Osteocyte (in vitro differentiated cells): Measurements from ENCODE around the gene RHBG. TPM values are rescaled to one million over a fixed set of nuclear protein-coding genes. Genes with fewer than 3 reads are reported as not detected.
"Not testable (repeated sequence)": the region's sequence is repeated elsewhere in the genome, so short reads cannot be mapped to it uniquely, and the experiment has no call there.

Experiments
- DNase-seq: peaks from one replicate; pipeline ENCODE4 v3.0.0; 2021; ENCODE audit warnings: mixed read lengths; ENCODE audit not compliant: unreplicated experiment; ENCODE audit errors: extremely low spot score
- H3K27ac Mint-ChIP-seq: one replicate; pipeline ENCODE4 v1.8.0; 2021; ENCODE audit warnings: mild to moderate bottlenecking, mixed read lengths; ENCODE audit not compliant: unreplicated experiment
- H3K27me3 Mint-ChIP-seq: one replicate; pipeline ENCODE4 v1.8.0; 2021; ENCODE audit warnings: mixed read lengths; ENCODE audit not compliant: unreplicated experiment
- H3K36me3 Mint-ChIP-seq: one replicate; pipeline ENCODE4 v1.8.0; 2021; ENCODE audit warnings: mixed read lengths; ENCODE audit not compliant: unreplicated experiment
- H3K4me1 Mint-ChIP-seq: one replicate; pipeline ENCODE4 v1.8.0; 2021; ENCODE audit warnings: mixed read lengths; ENCODE audit not compliant: unreplicated experiment
- H3K4me3 Mint-ChIP-seq: one replicate; pipeline ENCODE4 v1.8.0; 2021; ENCODE audit warnings: mild to moderate bottlenecking, moderate library complexity, mixed read lengths; ENCODE audit not compliant: unreplicated experiment
- H3K9me3 Mint-ChIP-seq: one replicate; pipeline ENCODE4 v1.8.0; 2021; ENCODE audit warnings: mixed read lengths; ENCODE audit not compliant: unreplicated experiment
- total RNA-seq: library from RNA; stranded (reverse); gene quantifications from 2 replicates; pipeline ENCODE4 v1.2.1, GENCODE V29; 2021
- TF ChIP-seq, protein P1 (sequence below): fragments of 200-600 bp; sonication (generic); IDR thresholded peaks from 2 replicates; pipeline ENCODE4 v1.5.0; 2021; ENCODE audit warnings: antibody characterized with exemption, mild to moderate bottlenecking, moderate library complexity

RHBG gene
- total RNA-seq, 1 donor from 2014 or later = not detected

DNA sequence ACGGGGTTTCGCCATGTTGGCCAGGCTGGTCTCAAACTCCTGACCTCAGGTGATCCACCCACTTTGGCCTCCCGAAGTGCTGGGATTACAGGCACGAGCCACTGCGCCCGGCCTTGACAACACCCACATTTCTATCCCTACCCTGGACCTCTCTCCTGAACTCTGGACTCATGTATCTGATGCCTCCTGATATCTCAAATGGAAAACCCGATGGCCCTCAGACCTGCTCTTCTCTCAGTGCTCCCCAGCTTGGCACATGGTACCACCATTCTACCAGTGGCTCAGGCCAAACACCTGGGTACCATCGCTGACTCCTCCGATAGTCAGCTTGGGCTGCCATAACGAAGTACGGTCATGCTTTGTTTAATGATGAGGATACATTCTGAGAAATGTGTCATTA lies 8.5 kb upstream of the RHBG start:
- no peak overlapping the region for H3K27ac Mint-ChIP-seq
- no peak overlapping the region for H3K4me3 Mint-ChIP-seq
- H3K27me3 Mint-ChIP-seq = peaks cover 70% of the 10 kb centered on the region
- DNase-seq = no peak
- no peaks in the 10 kb centered on the region for H3K36me3 Mint-ChIP-seq
- peaks cover 2% of the 10 kb centered on the region for H3K4me1 Mint-ChIP-seq
- no peaks in the 10 kb centered on the region for H3K9me3 Mint-ChIP-seq
- TF ChIP-seq, protein P1, sequence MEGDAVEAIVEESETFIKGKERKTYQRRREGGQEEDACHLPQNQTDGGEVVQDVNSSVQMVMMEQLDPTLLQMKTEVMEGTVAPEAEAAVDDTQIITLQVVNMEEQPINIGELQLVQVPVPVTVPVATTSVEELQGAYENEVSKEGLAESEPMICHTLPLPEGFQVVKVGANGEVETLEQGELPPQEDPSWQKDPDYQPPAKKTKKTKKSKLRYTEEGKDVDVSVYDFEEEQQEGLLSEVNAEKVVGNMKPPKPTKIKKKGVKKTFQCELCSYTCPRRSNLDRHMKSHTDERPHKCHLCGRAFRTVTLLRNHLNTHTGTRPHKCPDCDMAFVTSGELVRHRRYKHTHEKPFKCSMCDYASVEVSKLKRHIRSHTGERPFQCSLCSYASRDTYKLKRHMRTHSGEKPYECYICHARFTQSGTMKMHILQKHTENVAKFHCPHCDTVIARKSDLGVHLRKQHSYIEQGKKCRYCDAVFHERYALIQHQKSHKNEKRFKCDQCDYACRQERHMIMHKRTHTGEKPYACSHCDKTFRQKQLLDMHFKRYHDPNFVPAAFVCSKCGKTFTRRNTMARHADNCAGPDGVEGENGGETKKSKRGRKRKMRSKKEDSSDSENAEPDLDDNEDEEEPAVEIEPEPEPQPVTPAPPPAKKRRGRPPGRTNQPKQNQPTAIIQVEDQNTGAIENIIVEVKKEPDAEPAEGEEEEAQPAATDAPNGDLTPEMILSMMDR = no peak

DNA sequence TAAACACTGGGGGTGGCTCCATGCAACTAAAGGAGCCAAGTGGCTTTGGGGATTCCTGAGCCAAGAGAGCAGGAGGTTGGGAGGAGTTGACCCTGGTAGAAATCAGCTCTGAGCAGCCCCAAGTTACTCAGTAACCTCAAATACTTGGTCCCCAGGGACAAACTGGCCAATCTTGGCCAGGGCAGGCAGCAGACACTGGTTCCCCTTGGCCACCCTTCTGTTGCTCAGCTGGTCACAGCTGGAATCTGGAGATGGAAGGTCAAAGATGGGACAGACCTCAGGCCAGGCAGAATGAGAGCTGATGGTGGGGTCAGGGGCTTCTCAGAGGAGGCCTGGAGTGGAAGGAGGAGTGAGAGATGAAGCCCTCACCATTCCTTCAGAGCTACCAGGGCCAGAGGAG lies 3.3 kb upstream of the RHBG start:
- peaks cover 47% of the 10 kb centered on the region for H3K27me3 Mint-ChIP-seq
- DNase-seq = no peak
- H3K4me1 Mint-ChIP-seq = peaks cover 6% of the 10 kb centered on the region
- no peak overlapping the region for H3K4me3 Mint-ChIP-seq
- no peaks in the 10 kb centered on the region for H3K36me3 Mint-ChIP-seq
- TF ChIP-seq, protein P1 = no peak
- no peaks in the 10 kb centered on the region for H3K9me3 Mint-ChIP-seq
- H3K27ac Mint-ChIP-seq = no peak overlapping the region

DNA sequence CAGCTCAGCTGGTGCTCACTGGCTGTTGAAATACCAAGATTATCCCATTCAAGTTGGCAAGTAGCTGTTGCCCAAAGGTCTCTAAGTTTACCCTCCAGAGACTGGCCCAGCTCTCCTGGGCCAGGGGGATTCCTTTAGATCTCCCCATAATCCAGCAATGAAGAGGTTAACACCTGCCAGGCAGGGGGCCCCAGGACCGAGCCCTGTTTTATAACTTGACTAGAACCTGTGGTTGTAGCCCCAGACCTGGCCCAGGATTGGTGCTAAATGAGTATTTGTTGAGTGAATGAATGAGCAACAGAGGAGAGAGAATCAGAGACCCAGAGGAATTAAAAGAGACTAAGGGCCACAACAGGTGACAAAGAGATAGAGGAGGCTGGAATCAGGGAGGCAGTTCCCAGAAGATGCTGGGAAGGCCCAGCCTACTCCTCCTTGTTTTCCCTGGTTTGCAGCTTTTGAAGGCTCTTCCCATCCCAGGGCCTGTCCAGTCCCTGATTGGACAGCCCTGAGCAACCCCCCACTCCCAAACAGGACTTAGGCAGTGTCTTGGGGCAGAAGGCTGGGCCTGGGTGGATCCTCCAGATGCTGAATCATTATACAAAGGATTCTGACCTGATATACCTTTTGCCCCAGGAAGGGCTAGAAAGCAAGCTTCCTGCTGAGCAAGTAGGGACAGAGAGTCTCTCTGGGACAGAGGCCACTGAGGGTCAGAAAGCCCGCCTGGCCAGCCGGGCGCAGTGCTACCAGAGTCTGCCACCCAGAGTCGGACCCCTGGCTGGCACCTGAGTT lies 2.4 kb upstream of the RHBG start:
- Mint-ChIP-seq H3K9me3 (no peaks in the 10 kb centered on the region), H3K4me1 (peaks cover 6% of the 10 kb centered on the region), H3K27me3 (peaks cover 49% of the 10 kb centered on the region), H3K27ac (no peak overlapping the region), H3K4me3 (no peak overlapping the region), H3K36me3 (no peaks in the 10 kb centered on the region)
- DNase-seq = no peak
- TF ChIP-seq, protein P1 = no peak

DNA sequence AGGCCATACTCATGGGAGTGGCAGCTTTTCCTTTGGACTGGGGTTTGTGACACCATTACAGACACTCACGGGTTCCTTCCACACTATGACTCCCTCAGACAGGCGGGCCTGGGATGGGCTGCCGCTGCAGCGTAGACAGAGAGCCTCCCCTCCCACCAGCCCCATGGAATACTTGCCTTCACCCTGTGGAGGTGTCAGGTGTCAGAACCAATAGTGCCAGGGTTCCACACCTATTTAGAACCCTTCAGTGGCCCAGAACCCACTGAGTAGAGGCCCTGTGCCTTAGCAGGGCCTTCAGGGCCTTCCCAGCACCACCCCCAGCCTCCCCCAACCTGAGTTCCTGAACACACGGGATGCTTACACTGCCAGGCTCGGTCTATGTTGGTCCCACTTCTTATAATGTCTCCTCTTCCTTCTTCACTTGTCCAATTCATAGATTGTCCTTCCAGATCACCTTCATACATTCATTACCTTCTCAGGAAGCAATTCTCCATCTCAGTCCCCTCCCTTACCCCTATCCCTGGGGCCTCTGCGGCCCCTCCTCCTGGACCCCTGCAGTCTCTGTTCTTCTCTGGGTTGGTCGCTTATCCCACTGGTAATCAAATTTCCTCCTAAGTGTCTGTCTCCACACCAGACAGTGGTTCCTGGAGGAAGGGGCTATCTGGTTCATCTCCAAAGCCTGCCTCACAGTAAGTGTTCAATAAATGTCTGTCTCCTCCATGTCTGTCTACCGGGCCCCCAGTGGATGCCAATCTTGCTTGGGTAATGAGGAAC lies 1.4 kb upstream of the RHBG start:
- Mint-ChIP-seq H3K36me3 (no peaks in the 10 kb centered on the region), H3K27me3 (peaks cover 57% of the 10 kb centered on the region), H3K9me3 (no peaks in the 10 kb centered on the region), H3K27ac (no peak overlapping the region), H3K4me1 (peaks cover 6% of the 10 kb centered on the region), H3K4me3 (no peak overlapping the region)
- TF ChIP-seq, protein P1 = no peak
- DNase-seq = no peak

DNA sequence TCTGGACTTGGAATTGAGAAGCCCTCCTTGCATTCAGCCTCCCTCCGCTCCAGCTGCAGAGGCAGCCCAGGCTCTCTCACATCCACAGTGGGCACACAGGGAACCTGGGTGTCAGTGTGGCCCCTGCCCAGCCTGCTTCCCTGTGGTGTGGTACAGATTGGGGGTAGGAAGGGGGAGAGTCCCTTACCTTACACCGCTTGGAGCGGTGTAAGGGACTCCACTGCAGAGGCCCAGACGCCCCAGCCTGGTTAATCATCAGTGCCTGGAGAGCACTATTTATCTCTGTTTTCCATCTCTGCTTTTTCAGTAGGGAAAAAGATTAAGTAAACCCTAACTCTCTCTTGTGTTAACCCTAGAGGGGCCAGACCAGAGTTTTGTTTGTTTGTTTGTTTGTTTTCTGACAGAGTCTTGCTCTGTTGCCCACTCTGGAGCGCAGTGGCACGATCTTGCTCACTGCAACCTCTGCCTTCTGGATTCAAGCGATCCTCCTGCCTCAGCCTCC lies 803 bp upstream of the RHBG start:
- H3K4me3 Mint-ChIP-seq = no peak overlapping the region
- H3K27ac Mint-ChIP-seq = no peak overlapping the region
- H3K27me3 Mint-ChIP-seq = peaks cover 64% of the 10 kb centered on the region
- no peaks in the 10 kb centered on the region for H3K36me3 Mint-ChIP-seq
- H3K9me3 Mint-ChIP-seq = no peaks in the 10 kb centered on the region
- no peak for DNase-seq
- peaks cover 6% of the 10 kb centered on the region for H3K4me1 Mint-ChIP-seq
- TF ChIP-seq, protein P1 = no peak

DNA sequence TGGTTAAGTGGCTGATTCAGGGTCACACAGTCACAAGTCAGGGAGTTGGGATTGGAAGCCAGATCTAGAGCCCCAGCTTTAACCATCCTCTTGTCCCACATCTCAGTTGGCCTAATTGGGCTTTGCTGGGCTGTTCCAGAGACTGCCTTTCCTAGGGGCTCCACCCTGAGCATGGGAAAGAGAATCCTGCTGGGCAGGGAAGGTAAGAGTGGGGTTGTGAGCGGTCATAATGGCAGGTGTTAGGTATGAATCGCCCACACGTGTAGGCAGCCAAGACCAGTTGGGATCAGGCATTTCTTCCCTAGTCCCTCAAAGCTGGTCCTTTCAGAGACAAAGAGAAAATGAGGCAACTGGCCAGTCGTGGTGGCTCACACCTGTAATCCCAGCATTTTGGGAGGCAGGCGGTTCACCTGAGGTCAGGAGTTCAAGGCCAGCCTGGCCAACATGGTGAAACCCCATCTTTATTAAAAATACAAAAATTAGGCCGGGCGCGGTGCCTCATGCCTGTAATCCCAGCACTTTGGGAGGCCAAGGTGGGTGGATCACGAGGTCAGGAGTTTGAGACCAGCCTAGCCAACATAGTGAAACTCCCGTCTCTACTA lies 775 bp downstream of the RHBG start:
- not testable (repeated sequence) for H3K36me3 Mint-ChIP-seq, H3K9me3 Mint-ChIP-seq, H3K27ac Mint-ChIP-seq, H3K4me1 Mint-ChIP-seq, DNase-seq
- Mint-ChIP-seq H3K4me3 (peak overlapping the region; percentile 61), H3K27me3 (peaks cover 52% of the 10 kb centered on the region)
